GM18508 (cell line): Measurements from ENCODE around the gene DCXR.

Source experiments
- ATAC-seq: cut with Tn5 transposase; IDR thresholded peaks from one replicate; pipeline ENCODE4 v1.9.1; 2021; ENCODE audit warnings: moderate number of reproducible peaks; ENCODE audit not compliant: insufficient read depth, unreplicated experiment

Gene DCXR

DNA sequence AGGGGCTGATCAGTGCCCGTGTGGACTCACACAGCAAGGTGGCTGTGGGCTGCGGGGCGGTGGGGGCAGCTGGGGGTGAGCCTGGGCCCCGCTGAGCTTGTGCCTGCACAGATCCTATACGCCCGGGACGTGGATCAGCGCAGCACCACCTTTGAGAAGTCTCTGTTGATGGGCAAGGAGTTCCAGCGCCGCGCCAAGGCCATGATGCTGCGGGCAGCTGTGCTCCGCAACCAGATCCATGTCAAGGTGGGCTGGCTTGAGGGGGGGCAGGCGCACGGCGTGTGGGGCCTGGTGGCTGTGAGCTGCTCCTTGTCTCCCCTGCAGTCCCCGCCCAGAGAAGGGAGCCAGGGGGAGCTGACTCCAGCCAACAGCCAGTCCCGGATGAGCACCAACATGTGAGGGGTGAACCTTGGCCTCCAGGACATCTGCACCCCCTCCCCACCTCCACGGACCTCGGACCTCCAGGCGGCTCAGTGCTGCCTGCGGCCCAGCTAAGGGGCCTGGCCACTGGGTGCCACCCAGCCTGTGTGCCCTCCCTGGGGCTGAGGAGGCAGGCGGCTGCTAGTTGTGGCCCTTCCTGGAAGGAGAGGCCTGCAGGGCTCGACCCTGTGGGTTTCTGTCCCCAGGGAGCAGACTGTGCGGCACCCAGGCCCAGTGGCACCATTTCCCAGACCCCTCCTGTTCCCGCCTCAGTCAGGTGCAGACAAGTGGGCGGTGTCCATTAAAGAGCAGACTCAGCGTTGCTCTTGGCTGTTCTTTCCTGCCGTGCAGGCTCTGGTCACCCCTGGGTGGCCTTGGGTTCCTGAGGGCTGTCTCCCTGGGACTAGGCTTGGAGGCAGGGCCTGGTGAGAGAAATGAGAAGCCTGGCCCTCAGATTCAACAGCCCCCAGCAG, 19.5 kb upstream of the DCXR start:
- ATAC-seq: no peak

DNA sequence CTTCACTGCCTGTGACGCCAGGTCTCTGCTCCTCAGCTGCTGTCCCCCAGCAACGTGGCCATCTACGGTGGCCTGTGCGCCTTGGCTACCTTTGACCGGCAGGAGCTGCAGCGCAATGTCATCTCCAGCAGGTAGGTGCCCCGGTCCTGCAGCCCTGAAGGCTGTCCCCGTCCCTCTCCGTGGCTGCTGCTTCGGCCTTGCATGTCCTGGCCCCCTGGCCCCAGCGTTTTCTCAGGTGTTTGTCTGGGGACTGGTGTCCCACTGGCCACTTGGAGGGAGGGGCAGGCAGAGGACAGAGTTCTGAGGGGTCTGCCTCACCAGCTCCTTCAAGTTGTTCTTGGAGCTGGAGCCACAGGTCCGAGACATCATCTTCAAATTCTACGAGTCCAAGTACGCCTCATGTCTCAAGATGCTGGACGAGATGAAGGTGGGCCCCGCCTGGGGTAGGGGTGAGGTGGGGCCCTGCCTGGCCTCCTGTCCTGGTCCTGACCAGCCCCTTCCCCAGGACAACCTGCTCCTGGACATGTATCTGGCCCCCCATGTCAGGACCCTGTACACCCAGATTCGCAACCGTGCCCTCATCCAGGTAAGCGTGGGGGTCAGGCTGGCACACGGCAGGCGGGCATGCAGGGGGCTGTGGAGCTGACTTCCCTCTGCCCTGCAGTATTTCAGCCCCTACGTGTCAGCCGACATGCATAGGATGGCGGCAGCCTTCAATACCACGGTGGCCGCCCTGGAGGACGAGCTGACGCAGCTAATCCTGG, 18.6 kb upstream of the DCXR start:
- no peak for ATAC-seq

DNA sequence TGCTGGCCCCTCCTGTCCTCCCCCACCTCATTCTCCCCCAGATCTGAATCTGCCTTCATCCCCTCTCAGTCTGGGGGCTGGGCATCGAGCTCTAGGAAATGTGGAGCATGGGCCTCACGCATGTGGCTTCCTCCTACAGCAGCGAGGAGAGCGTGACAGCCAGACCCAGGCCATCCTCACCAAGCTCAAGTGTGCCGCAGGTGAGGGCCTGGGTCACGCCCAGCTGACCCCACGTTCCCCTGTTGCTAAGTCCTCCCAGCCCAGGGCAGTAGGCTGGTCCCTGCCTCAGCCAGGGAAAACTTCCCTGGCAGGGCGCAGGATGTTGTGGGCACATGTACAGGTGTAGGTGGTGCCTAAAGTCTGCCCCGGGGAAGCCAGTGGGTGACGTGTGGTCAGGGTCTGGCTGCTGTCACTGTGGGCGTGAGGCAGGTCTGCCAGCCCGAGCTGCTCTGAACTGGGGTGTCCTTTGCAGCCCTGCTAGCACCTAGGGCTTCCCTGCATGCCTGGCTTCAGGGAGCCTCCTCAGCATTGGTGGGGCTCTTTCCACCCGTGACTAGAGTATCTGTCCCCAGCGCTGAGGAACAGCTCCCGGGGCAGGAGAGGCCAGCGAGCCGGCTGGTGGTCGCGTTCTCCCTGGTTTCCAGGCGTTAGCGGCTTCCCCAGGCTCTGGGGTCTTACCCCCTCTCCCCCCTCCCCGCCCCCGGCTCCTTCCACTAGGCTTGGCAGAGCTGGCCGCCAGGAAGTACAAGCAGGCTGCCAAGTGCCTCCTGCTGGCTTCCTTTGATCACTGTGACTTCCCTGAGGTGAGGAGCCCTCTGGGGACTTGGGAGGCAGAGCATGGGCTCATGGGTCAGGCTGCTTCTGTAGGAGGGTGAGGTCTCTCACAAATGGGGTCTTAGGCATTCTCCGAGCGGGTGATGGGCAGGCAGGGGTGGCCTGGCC, 17.8 kb upstream of the DCXR start:
- ATAC-seq: no peak

DNA sequence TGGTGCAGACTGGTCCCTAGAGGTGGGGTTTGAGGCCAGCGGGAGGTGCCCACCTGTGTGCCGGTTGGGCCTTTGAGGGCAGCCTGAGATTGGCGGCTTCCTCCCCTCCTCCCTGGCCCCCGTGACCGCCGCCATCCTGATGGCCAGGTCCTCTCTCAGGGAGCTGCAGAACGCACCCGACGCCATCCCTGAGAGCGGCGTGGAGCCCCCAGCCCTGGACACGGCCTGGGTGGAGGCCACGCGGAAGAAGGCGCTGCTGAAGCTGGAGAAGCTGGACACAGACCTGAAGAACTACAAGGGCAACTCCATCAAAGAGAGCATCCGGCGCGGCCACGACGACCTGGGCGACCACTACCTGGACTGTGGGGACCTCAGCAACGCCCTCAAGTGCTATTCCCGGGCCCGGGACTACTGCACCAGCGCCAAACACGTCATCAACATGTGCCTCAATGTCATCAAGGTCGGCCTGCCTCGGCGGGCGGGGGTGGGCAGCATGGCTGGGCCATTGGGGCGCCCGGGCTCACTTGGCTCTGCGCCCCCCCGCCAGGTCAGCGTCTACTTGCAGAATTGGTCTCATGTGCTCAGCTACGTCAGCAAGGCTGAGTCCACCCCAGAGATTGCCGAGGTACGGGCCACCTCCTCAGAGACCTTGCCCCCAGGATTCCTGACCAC, 17.0 kb upstream of the DCXR start:
- ATAC-seq: no peak

DNA sequence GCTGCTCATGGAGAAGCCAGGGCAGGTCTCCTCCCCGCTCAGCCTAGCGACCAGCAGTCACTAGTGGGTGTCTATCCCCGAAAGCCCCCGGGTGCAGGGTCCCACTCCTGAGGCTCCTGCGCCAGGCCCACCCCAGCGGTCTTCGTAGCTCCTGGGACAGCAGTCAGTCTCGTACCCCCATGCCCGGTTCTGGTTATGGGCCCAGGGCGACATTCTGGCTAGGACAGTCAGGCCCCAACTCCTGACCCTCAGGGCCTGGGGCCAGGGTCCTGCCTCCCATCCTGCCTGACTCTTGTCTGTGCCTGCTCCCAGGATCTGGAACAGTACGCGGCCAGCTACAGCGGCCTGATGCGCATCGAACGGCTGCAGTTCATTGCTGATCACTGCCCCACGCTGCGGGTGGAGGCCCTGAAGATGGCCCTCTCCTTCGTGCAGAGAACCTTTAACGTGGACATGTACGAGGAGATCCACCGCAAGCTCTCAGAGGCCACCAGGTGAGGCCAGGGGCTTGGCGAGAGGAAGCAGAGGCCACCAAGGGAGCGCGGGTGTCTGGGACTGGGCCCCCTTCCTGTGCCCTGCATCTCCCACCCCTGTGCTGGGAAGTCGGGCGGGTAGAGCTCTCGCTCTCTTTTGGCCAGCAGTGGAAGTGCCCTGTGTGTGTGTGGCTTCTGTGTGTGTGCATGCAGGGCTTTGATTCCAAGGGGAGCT, 16.2 kb upstream of the DCXR start:
- no peak for ATAC-seq

DNA sequence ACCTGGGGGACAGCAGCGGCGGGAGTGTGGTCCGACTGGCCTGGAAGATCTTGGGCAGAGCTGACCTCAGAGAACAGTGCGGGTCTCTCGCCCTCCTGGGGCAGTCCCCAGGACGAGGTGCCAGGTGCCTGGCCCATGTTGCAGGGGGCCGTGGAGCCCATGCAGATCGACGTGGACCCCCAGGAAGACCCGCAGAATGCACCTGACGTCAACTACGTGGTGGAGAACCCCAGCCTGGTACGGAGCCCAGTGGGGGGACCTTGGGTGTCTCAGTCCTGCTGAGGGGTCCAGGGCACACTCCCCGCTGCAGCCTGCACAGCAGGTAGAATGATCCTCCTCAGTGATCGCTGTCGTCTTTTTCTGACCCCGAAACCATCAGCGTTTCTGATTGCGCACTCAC, 15.6 kb upstream of the DCXR start:
- ATAC-seq: no peak

DNA sequence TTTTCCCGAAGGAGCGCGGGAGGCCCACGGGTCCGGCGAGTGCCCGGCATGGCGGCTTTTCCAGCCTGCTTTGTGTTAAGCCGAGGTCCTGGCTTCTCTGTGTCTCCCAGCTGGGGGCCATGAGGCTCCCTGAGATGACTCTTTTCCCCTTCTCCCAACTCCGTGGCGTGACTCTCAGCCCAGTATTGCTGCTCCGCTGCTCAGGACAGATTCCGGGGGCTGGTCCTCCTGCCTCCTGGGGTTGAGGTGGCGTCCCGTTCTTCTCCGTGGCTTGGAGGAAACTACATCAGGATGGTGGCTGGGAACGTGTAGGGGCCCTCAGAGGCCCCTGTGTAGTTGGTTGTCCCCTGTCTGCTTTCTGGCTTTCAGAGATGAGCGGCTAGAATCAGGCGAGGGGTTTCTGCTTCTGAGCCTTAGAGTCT, 15.2 kb upstream of the DCXR start:
- ATAC-seq: no peak

DNA sequence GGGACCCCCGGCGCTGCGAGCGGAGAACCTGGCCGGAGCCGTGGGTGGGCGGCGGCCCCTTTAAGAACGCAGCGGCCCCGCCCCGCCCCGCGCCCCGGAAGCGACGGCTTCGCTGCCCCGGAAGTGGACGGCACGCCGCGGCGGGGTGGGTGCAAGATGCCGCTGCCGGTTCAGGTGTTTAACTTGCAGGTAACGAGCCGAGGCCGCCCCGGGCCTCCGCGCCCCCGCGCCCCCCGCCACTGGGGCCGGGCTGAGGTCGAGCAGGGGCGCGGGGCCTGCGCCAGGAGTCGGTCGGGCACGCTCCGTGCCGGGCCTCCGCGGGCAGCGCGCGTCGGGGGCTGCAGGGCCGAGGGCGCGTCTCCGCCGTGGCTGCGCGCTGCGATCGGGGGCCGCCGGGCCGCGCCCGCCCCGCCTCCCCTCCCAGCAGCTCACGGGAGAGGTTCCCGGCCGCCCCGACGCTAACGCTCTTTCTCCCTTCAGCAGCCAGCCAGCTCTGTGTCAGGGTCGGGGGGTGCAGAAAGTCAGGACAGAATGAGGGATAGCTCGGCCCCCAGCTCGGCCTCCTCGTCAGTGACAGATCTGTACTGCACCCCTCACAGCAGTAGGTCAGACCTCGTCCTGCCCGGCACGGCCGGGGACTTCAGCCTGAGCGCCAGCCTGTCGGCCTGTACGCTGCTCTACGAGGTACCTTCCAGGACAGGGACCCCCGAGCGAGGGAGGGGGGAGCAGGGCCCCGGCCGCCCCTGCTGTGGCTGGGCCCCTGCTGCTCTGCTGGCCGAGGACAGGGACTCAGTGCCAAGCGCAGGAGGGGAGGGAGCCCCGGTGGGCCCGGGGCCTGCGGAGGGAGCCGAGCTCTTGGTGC, 14.5 kb upstream of the DCXR start, which contains the start of the genes GPS1 and RFNG:
Gene GPS1 (plus strand): TSS at position 123 of the 862 bp plus-strand sequence. CDS start 34 bp downstream, at position 157.
Gene RFNG (minus strand): TSS at position 36 of the 862 bp plus-strand sequence. CDS start 45 bp downstream, outside the sequence.
- ATAC-seq: no peak

DNA sequence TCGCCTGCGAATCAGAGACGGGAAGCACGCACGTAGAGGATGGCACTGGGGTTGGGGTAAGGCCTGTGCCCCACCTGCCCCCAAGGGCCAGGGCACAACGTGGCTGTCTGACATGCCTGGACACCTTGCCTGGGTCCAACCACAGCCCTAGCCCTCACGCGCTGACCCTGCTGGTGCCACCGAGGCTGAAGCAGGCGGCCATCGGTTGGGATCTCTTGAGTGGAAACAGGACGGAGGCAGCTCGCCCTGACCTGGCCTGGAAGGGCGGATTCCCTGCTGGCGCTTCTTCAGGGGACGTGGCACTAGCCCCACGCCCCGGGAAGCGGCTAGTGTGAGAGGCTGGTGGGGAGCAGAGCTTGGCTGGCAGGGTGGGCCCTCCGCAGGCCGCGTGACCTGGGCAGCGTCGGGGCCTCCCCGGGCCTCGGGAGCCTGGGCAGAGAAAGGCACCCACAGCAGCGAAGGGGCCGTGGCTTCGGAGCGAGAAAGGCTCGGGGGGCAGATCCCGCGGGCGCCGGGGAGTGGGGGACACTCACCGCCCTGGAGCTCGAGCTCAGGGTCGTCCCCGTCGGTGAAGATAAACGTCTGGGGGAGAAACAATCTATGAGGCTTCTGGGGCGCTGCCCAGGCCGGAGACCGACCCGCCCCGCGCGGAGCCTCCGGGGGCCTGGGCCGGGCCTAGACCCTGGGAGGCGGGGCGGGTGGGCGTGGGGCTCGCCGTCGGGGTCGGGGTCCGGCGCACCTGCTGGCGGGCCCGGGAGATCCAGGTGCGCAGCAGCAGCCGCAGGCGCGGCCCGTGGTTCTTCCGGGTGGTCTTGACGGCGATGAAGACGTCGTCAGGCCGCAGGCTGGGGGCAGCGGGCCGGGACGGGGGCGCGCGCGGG, 13.5 kb upstream of the DCXR start:
- ATAC-seq: no peak

DNA sequence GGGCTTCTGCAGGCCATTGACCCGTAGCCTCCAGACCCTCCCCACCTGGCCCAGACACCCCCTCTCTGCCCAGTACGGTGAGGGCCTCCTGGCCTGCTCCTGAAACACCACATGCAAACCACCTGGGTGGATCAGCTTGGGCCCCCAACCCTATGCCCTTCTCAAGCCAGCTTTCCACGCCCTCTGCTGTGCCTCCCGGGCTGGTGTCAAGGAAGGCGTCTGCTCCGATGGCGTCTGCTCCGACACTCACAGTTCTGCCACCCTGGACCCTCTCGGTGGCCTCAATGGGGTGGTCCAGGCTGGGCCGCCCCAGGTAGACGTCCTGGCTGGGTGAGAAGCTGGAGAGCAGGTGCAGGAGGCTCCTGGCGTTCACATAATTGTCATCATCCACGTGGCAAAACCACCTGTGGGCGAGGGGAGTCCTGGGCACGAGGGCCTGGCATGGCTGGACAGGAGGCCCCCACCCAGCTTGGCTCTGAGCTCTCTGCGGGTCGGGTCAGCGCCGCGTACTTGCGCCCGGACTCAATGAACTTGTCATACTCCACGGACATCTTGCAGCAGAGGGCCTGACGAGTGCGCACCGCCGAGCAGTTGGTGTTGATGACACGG, 12.8 kb upstream of the DCXR start:
- no peak for ATAC-seq

DNA sequence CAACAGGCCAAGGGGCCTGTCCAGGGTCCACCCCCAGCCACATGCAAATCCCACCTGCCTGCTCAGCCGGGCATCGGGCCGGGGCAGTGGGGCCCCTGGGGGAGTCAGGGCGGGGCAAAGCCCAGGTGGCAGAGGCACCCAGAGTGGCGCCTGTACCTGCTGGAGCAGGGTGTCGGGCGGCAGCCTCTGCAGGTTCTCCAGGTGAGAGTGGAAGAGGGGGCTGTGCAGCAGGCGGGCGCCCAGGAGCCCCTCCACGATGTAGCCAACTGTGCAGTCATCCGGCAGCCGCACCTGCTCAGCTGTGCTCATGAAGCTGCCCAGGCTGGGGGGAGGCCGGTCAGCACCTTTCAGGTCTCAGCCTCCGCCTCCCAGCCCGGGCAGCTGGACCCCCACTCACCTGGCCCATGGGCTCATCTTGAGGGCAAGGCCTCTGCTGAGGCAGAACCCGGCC, 12.0 kb upstream of the DCXR start:
- ATAC-seq: no peak

DNA sequence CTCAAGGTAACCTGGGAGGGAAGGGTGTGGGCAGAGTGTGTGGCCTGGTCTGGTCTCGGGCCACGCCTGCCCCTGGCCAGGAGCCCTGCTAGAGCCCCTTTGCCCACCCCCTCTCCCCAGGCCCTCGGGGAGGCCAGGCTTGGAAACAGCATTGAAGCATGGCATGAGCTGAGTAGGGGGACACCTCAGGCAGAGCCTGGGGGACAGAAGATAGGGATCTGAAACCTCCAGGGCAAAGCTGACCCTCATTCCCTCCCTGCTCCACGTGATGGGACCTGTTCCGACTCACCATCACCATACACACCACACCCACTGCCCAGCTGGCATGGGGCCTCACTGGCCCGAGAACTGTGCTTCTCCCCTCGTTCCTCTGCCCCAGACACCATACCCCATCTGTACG, 11.6 kb upstream of the DCXR start:
- ATAC-seq: no peak

DNA sequence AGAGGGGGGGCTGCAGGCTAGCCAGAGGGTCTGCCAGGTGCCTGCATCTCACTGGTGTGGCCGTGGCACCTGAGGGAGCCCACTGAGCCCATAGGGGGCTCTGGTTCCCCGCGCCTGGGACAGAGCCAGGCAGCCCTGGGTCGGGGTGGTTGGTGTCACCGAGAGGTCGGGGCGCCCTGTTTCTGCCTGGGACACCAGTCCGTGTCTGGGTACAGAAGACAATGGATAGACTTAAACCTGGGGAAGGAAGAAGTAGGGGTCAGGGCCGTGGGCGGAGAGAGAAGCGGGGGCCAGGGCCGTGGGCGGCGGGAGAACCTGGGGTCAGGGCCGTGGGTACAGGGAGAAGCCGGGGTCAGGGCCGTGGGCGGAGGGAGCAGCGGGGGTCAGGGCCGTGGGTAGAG, 11.1 kb upstream of the DCXR start:
- no peak for ATAC-seq

DNA sequence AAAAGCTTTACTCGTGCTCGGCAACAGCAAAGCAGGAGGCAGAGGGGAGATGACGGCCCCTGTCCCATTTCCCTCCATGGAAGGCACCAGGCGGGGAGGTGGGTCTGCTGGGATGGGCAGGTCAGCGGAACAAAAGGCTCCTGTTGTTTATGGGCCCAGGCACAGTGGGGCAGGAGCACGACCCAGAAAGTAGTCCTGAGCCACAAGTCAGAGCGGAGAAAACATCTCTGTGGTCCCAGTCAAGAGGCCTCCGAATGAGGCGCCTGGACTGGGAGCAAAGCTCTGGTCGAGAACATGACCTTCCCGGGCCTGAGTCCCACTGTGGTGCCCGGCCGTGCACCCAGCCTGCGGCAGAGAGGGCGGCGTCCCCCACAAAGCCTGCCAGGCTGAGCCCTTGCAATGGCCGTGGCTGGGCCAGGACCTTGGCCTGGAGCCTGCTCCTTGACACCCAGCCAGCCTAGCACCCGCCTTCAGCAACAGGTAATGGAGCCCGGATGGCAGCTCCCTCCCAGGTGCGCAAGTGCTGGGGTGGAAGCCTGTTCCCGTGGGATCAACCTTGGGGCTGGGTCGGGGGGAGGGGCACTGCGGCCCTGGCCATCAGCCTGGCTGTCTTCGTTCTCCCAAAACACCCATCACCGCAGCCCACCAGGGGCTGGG, 10.5 kb upstream of the DCXR start:
- no peak for ATAC-seq

DNA sequence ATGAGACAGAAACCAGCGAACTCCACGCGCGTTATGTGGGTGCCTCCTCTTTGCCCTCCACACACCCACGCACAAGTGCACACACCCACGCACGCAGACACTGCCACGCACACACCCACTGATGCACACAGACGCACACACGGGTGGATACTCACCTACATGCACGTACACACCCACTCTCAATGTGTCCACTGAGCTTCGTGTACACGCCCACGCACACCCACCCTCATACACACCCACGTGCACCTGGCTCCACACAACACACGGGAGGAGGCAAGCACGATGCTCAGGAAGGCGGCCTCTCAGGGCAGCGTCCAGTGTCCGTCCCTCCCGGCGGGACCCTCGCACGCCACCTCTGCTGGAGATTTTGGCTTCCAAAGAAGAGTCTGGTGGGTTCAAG, 9.9 kb upstream of the DCXR start:
- ATAC-seq: no peak

DNA sequence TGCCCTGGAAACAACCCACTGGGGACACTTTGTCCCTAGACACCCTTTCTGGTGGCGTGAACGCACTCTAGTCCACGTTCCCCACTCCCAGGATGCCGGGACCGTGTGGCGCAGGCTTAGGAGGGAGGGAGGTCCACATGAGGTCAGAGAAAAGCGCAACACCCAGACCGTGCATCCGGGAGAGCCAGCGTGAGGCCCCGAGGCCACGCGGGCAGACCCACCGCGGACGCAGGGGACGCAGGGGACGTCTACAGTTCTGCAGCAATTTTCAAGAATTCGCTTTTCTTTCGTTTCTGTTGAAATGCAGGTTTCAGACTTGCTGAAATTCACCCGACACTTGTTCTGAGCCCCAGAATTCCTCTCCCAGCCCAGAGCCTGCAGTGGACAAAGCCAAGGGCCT, 9.4 kb upstream of the DCXR start:
- ATAC-seq: no peak
